ENCODE data around the gene RYR2.
"Not testable (repeated sequence)": the region's sequence is repeated elsewhere in the genome, so short reads cannot be mapped to it uniquely, and the experiment has no call there.

The RYR2 gene

DNA sequence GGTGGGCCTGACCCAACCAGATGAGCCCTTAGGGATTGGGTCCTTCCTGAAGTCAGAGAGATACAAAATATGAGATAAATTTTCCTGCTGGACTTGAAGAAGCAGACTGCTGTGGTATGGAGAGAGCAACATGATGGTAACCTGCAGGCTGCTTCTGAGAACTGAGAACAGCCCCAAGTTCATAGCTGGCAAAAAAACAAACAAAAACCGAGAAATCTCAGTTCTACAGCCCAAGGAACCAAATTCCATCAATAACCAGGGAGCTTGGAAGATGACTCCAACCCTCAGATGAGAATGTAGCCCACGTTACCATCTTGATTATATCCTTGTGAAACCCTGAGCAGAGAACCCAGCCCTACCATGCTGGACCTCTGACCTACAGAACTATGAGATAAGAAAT lies 532.6 kb downstream of the RYR2 start:
- no peak for DNase-seq

DNA sequence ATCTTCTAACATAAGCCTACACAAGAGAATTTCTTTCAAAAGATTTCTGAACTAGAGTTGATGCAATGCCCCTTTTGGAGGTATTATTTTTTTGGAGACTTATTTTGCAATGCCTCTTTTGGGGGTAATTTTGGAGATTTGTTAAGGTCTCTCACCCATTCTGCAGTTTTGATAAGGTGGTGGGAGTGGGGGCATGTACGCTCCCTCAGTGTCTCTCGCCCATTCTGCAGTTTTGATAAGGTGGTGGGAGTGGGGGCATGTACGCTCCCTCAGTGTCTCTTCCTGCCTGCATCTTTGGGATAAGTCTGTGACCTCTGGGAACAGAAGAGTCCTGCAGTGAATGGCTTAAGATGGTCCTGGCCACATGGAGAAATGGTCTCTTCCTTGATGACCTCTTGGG lies 536.6 kb downstream of the RYR2 start:
- DNase-seq, result no peak

DNA sequence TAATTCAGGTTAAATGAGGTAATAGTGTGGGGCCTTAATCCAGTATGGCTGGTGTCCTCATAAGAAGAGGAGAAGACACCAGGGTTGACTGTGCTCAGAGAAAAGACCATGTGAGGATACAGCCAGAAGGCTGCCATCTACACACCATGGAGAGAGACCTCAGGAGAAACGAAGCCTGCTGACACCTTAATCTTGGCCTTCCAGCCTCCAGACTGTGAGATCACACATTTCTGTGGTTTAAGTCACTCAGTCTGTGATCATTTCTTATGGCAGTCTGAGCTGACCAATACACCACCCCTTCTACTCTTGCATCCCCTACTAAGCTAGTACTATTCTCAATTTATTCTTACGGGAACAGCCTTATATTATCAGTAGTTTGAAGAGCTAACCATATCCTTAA lies 538.7 kb downstream of the RYR2 start:
- DNase-seq, result no peak

GRCh38 chr1:237583270-237583669 lies 541.3 kb downstream of the RYR2 start:
- no peak for DNase-seq

GRCh38 chr1:237583756-237584155 lies 541.8 kb downstream of the RYR2 start:
- DNase-seq, result no peak

DNA sequence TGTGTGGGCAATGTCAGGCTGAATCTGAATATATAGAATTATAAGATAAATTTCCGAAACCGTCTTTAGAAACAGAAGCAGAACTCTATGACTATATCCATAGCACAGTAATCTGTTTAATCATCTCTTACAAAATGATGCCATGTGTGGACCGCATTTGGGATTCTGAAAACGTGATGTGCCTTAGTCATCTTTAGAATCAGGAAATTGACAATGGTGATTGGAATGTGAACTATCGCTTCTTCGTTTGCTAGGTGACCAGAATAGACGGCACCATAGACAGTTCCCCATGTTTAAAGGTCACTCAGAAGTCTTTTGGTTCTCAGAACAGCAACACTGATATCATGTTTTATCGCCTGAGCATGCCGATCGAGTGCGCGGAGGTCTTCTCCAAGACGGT lies 548.4 kb downstream of the RYR2 start:
- no peak for DNase-seq

- DNase-seq, result no peak
These were observed 549.4 kb downstream of the RYR2 start for GRCh38 chr1:237591353-237591752.

DNA sequence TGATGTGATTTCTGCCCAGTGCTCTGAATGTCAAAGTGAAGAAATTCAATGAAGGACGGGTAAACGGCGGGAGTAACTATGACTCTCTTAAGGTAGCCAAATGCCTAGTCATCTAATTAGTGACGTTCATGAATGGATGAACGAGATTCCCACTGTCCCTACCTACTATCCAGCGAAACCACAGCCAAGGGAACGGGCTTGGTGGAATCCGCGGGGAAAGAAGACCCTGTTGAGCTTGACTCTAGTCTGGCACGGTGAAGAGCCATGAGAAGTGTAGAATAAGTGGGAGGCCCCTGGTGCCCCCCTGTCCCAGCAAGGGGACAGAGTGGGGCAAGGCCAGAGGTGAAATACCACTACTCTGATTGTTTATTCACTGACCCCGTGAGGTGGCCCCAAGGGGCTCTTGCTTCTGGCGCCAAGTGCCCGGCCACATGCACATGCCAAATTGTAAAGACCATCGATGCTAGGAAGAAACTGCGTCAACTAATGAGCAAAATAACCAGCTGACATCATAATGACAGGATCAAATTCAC lies 561.1 kb downstream of the RYR2 start:
- DNase-seq, result not testable (repeated sequence)

DNA sequence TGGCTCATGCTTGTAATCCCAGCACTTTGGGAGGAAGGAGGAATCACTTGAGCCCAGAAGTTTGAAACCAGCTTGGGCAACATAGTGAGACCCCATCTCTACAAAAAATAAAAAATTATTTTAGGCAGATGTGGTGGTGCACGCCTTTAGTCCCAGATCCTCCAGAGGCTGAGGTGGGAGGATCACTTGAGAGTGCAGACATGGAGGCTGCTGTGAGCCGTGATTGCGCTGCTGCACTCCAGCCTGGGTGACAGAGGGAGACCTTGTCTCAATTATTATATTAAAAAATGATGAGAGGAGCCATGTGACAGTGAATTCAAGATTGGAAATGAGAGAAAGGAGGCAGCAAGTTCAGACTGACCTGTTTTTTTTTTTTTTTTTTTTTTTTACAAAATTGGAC lies 566.4 kb downstream of the RYR2 start:
- DNase-seq, result no peak

GRCh38 chr1:237610157-237610556 lies 568.2 kb downstream of the RYR2 start:
- no peak for DNase-seq

- DNase-seq, result no peak
These were observed 572.0 kb downstream of the RYR2 start for GRCh38 chr1:237613984-237614383.

DNA sequence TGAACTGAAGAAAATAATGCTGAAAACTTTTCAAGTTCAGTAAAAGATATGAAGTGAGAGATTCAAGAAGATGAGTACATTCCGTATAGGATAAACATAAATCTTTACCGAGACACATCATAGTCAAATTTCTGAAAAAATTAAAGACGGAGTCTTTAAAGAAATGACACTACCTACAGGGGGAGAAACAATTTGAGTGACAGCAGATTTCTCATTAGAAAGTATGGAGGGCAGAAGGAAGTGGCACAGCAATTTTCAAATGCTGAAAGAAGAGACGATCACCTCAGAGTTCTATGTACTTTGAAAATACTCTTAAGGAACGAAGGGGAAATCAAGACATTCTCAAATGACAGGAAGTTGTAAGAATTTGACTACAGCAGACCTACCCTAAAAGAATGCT lies 577.6 kb downstream of the RYR2 start:
- DNase-seq, result no peak

- DNase-seq, result no peak
These were observed 592.9 kb downstream of the RYR2 start for GRCh38 chr1:237634922-237635321.

DNA sequence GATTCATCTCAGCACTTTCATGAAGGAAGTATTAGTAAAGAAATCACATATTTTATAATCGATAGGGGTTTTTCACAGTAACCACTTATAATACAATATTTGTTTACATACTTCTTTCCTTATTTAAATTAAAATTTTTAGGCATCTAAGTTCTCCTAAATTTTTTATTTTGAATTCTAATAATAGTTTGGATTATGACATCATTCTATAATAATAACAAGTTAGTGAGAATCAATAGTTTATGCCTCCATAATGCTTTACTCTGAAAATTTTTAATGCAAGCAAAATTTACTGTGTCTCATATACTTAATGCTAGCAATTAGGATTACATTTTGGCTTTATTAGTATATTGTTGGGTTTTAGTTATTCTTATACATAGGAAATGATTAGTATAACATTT lies 596.6 kb downstream of the RYR2 start:
- DNase-seq, result no peak

- DNase-seq, result no peak
These were observed 598.2 kb downstream of the RYR2 start for GRCh38 chr1:237640011-237640671.

- DNase-seq, result peak; percentile 2
These were observed 599.0 kb downstream of the RYR2 start for GRCh38 chr1:237640966-237641365.

- DNase-seq, result no peak
These were observed 608.8 kb downstream of the RYR2 start for GRCh38 chr1:237650809-237651208.

DNA sequence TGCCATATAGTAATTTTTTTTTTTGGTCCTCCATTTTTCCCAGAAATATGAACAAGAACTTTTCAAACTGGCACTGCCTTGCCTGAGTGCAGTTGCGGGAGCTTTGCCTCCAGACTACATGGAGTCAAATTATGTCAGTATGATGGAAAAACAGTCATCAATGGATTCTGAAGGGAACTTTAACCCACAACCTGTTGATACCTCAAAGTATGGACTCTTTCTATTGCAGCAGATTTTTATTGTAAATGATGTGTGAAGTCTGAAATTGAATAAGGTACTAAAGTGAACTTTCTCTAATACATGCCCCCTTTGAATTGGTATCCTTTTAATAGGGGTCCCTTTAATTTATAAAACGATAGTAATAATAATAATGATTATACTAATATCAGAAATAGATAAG lies 613.8 kb downstream of the RYR2 start:
- no peak for DNase-seq

- no peak for DNase-seq
These were observed 622.4 kb downstream of the RYR2 start for GRCh38 chr1:237664348-237664747.

- DNase-seq, result no peak
These were observed 628.3 kb downstream of the RYR2 start for GRCh38 chr1:237670302-237670701.

GRCh38 chr1:237671262-237671661 lies 629.3 kb downstream of the RYR2 start:
- no peak for DNase-seq

- DNase-seq, result no peak
These were observed 630.0 kb downstream of the RYR2 start for GRCh38 chr1:237671935-237672334.

DNA sequence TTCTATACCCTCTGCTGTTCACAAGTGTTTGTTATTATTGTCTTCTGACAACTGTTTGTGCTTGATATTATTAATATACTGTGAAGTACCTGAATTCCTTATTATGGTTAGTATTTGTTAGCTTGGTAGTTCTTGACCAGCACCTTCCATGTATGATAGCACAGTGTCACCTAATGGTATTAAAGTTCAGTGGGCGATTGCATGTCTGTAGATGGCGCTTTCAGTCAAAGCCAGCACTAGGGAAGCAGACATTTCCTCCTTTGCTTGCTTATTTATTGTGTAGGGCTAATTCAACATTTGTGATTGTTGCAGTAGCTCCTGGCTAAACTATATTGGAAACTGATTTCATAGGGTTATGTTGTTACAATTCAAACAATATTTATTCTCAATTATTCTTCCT lies 630.8 kb downstream of the RYR2 start:
- DNase-seq, result no peak

DNA sequence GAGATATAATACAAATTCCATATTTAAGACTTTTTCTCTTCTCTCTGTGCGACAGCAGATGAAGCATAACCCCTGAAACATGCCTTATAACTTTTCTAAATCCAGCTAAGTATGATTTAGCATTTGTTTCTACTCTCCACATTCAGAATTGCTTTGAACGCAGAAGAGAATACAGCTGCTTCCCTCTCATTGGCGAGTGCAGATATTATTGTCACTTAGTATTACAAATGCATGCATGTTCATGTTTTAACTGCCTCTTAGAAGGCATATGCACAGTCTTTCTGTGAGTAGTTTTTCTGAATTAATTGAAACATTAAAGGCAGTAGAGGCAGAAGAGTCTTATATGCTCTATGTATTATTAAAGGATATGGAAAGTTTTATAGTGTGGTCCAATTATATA lies 631.6 kb downstream of the RYR2 start:
- DNase-seq, result no peak

GRCh38 chr1:237677979-237678378 lies 636.0 kb downstream of the RYR2 start:
- DNase-seq, result peak; percentile 8

Data from right kidney (tissue), 1 donor.